Chondrocyte (in vitro differentiated cells): ENCODE results near the gene TBC1D8. TPM values are rescaled to one million over a fixed set of nuclear protein-coding genes. Genes with fewer than 3 reads are reported as not detected.

Source experiments
- DNase-seq: peaks from one replicate; pipeline ENCODE4 v3.0.0; 2021; ENCODE audit warnings: mixed read lengths, low spot score
- H3K27ac Mint-ChIP-seq: one replicate; pipeline ENCODE4 v1.8.0; 2021; ENCODE audit warnings: mild to moderate bottlenecking, moderate library complexity, mixed read lengths; ENCODE audit not compliant: unreplicated experiment
- H3K27me3 Mint-ChIP-seq: 2 replicates; pipeline ENCODE4 v1.8.0; 2021; ENCODE audit warnings: low read depth, mixed read lengths
- H3K36me3 Mint-ChIP-seq: 2 replicates; pipeline ENCODE4 v1.8.0; 2021; ENCODE audit warnings: low read depth, mixed read lengths
- H3K4me1 Mint-ChIP-seq: 2 replicates; pipeline ENCODE4 v1.8.0; 2021; ENCODE audit warnings: low read depth, mild to moderate bottlenecking, mixed read lengths
- H3K4me3 Mint-ChIP-seq: one replicate; pipeline ENCODE4 v1.8.0; 2021; ENCODE audit warnings: mild to moderate bottlenecking, moderate library complexity, mixed read lengths; ENCODE audit not compliant: unreplicated experiment
- H3K9me3 Mint-ChIP-seq: 2 replicates; pipeline ENCODE4 v1.8.0; 2021; ENCODE audit warnings: low read depth, mixed read lengths
- CTCF ChIP-seq: fragments of 200-600 bp; sonication (generic); IDR thresholded peaks from 2 replicates; pipeline ENCODE4 v1.5.0; 2021; ENCODE audit warnings: antibody characterized with exemption, mild to moderate bottlenecking, moderate library complexity
- total RNA-seq: library from RNA; stranded (reverse); gene quantifications from 3 replicates; pipeline ENCODE4 v1.2.1, GENCODE V29; 2021

Gene TBC1D8
- total RNA-seq, 1 donor from 2014 or later = 8.2 TPM

GRCh38 chr2:100957996-100958653, 193.1 kb downstream of the TBC1D8 start:
- peaks cover 7% of the 10 kb centered on the region for H3K36me3 Mint-ChIP-seq
- DNase-seq = no peak
- H3K4me1 Mint-ChIP-seq = peaks cover 16% of the 10 kb centered on the region
- no peaks in the 10 kb centered on the region for H3K27me3 Mint-ChIP-seq
- H3K9me3 Mint-ChIP-seq = no peaks in the 10 kb centered on the region
- no peak overlapping the region for H3K4me3 Mint-ChIP-seq
- H3K27ac Mint-ChIP-seq = peak overlapping the region; percentile 82
- TF ChIP-seq CTCF = no peak

Other genes starting within 250 kb of the TBC1D8 start
- 951 to 1,014 TPM (median 979 TPM) in 3 replicates for gene RPL31, start 149.1 kb downstream of the TBC1D8 start, total RNA-seq
- gene CNOT11, start 101.5 kb upstream of the TBC1D8 start, total RNA-seq = 28.5 to 37.4 TPM (median 31.3 TPM) in 3 replicates
- gene RNF149, start 157.3 kb upstream of the TBC1D8 start, total RNA-seq = 26.2 to 28.3 TPM (median 26.8 TPM) in 3 replicates
- gene CREG2, start 236.1 kb upstream of the TBC1D8 start, total RNA-seq = not detected in 3 replicates